IMR-90 (cell line): Measurements from ENCODE around the gene CREBL2.

Source experiments
- BHLHE40 ChIP-seq: fragments of 150-350 bp; IDR thresholded peaks from 2 replicates; pipeline ENCODE4 v1.6.1; 2016; ENCODE audit warnings: mild to moderate bottlenecking, low read depth, low read length
- MXI1 ChIP-seq: IDR thresholded peaks from 2 replicates; pipeline ENCODE4 v1.6.1; 2012; ENCODE audit warnings: low read depth, mild to moderate bottlenecking, low read length, moderate library complexity, borderline replicate concordance
- POLR2A ChIP-seq: IDR thresholded peaks from 2 replicates; pipeline ENCODE4 v1.6.1; 2012; ENCODE audit warnings: mild to moderate bottlenecking, low read depth, low read length
- RAD21 ChIP-seq: IDR thresholded peaks from 2 replicates; pipeline ENCODE4 v1.6.1; 2012; ENCODE audit warnings: low read length, improper control_type of control experiment
- RCOR1 ChIP-seq: IDR thresholded peaks from 2 replicates; pipeline ENCODE4 v1.6.1; 2012; ENCODE audit warnings: mild to moderate bottlenecking, low read length, improper control_type of control experiment; ENCODE audit not compliant: insufficient replicate concordance
- RFX5 ChIP-seq: IDR thresholded peaks from 2 replicates; pipeline ENCODE4 v1.8.0; 2012; ENCODE audit warnings: low read depth, mild to moderate bottlenecking, low read length, moderate library complexity
- SMC3 ChIP-seq: fragments of 150-350 bp; IDR thresholded peaks from 2 replicates; pipeline ENCODE4 v1.6.1; 2016; ENCODE audit warnings: low read depth, mild to moderate bottlenecking, antibody characterized with exemption, low read length, moderate library complexity
- TF ChIP-seq, protein P1 (sequence below): conservative IDR thresholded peaks from 2 replicates; pipeline ENCODE4 v1.5.1; 2012; ENCODE audit warnings: mild to moderate bottlenecking, low read depth, low read length, improper control_type of control experiment
- TF ChIP-seq, protein P2 (sequence below): fragments of 150-350 bp; IDR thresholded peaks from 2 replicates; pipeline ENCODE4 v1.6.1; 2017; ENCODE audit warnings: mild to moderate bottlenecking, antibody characterized with exemption, low read length, low read depth

DNA sequence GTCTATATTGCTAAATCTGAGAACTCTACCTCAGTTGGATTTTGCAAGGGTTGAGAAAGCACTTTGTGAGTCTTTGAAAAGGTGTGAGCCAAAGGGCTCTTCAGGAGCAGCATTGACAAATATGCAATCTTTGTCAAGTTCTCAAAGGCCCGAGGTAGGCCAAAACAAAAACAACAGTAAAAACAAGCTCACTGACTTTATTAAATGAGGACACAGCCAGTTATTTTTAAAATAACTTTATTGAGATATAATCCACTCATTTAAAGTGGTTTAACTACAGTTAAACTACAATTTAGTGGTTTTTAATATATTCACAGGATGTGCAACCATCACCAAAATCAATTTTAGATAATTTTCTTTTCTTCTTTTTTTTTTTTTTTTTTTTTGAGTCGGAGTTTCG lies 2.0 kb upstream of the CREBL2 start:
- TF ChIP-seq POLR2A (no peak), RAD21 (no peak), RFX5 (no peak), SMC3 (no peak), RCOR1 (no peak), BHLHE40 (no peak), MXI1 (no peak)
- TF ChIP-seq, protein P1, sequence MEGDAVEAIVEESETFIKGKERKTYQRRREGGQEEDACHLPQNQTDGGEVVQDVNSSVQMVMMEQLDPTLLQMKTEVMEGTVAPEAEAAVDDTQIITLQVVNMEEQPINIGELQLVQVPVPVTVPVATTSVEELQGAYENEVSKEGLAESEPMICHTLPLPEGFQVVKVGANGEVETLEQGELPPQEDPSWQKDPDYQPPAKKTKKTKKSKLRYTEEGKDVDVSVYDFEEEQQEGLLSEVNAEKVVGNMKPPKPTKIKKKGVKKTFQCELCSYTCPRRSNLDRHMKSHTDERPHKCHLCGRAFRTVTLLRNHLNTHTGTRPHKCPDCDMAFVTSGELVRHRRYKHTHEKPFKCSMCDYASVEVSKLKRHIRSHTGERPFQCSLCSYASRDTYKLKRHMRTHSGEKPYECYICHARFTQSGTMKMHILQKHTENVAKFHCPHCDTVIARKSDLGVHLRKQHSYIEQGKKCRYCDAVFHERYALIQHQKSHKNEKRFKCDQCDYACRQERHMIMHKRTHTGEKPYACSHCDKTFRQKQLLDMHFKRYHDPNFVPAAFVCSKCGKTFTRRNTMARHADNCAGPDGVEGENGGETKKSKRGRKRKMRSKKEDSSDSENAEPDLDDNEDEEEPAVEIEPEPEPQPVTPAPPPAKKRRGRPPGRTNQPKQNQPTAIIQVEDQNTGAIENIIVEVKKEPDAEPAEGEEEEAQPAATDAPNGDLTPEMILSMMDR: no peak
- TF ChIP-seq, protein P2, sequence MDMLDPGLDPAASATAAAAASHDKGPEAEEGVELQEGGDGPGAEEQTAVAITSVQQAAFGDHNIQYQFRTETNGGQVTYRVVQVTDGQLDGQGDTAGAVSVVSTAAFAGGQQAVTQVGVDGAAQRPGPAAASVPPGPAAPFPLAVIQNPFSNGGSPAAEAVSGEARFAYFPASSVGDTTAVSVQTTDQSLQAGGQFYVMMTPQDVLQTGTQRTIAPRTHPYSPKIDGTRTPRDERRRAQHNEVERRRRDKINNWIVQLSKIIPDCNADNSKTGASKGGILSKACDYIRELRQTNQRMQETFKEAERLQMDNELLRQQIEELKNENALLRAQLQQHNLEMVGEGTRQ: no peak
